H9 (cell line): ENCODE results near the gene FAM193A. TPM values are rescaled to one million over a fixed set of nuclear protein-coding genes. Genes with fewer than 3 reads are reported as not detected.

Source experiments
- DNase-seq: peaks from one replicate; pipeline ENCODE4 v3.0.0-alpha.2; 2017
- H2AFZ ChIP-seq: one replicate; pipeline ENCODE4 v1.6.1; 2013; ENCODE audit warnings: mild to moderate bottlenecking, low read length, control low read depth, moderate library complexity
- H2AK5ac ChIP-seq: 2 replicates; pipeline ENCODE4 v1.6.1; 2013; ENCODE audit warnings: low read length, control low read depth, mixed read lengths; ENCODE audit not compliant: insufficient read length
- H2BK120ac ChIP-seq: one replicate; pipeline ENCODE4 v1.6.1; 2013; ENCODE audit warnings: low read depth, mild to moderate bottlenecking, low read length, control low read depth, inconsistent platforms; ENCODE audit not compliant: poor library complexity, severe bottlenecking
- H2BK12ac ChIP-seq: 2 replicates; pipeline ENCODE4 v1.6.1; 2013; ENCODE audit warnings: low read length, control low read depth, mixed read lengths, low read depth; ENCODE audit not compliant: insufficient read length
- H2BK15ac ChIP-seq: 2 replicates; pipeline ENCODE4 v1.6.1; 2013; ENCODE audit warnings: low read depth, low read length, control low read depth
- H2BK20ac ChIP-seq: one replicate; pipeline ENCODE4 v1.6.1; 2013; ENCODE audit warnings: low read depth, mild to moderate bottlenecking, low read length, control low read depth, inconsistent platforms; ENCODE audit not compliant: poor library complexity, severe bottlenecking
- H2BK5ac ChIP-seq: 2 replicates; pipeline ENCODE4 v1.6.1; 2013; ENCODE audit warnings: low read length, control low read depth, mixed read lengths; ENCODE audit not compliant: insufficient read length
- H3K14ac ChIP-seq: 2 replicates; pipeline ENCODE4 v1.6.1; 2013; ENCODE audit warnings: low read length, control low read depth; ENCODE audit not compliant: insufficient read depth
- H3K18ac ChIP-seq: 2 replicates; pipeline ENCODE4 v1.6.1; 2013; ENCODE audit warnings: low read depth, mild to moderate bottlenecking, mixed read lengths, low read length, control low read depth; ENCODE audit not compliant: insufficient read length
- H3K23ac ChIP-seq: 2 replicates; pipeline ENCODE4 v1.6.1; 2013; ENCODE audit warnings: low read length, control low read depth, mixed read lengths, low read depth; ENCODE audit not compliant: insufficient read length
- H3K23me2 ChIP-seq: 2 replicates; pipeline ENCODE4 v1.6.1; 2013; ENCODE audit warnings: low read depth, mild to moderate bottlenecking, mixed read lengths, low read length, control low read depth; ENCODE audit not compliant: insufficient read length, poor library complexity, severe bottlenecking
- H3K27ac ChIP-seq: 2 replicates; pipeline ENCODE4 v1.5.1; 2013; ENCODE audit warnings: low read length, control low read depth, mixed read lengths, low read depth; ENCODE audit not compliant: insufficient read length
- H3K27me3 ChIP-seq: 2 replicates; pipeline ENCODE4 v1.6.1; 2013; ENCODE audit warnings: low read length, control low read depth, inconsistent platforms; ENCODE audit not compliant: insufficient read depth
- H3K4ac ChIP-seq: 2 replicates; pipeline ENCODE4 v1.6.1; 2013; ENCODE audit warnings: low read depth, mild to moderate bottlenecking, control low read depth, inconsistent platforms, low read length, moderate library complexity
- H3K4me1 ChIP-seq: 2 replicates; pipeline ENCODE4 v1.6.1; 2013; ENCODE audit warnings: low read length, control low read depth, inconsistent platforms; ENCODE audit not compliant: insufficient read depth
- H3K4me2 ChIP-seq: 2 replicates; pipeline ENCODE4 v1.6.1; 2013; ENCODE audit warnings: low read length, control low read depth, mixed read lengths; ENCODE audit not compliant: insufficient read length, insufficient read depth
- H3K56ac ChIP-seq: 2 replicates; pipeline ENCODE4 v1.6.1; 2013; ENCODE audit warnings: low read depth, mild to moderate bottlenecking, mixed read lengths, low read length, control low read depth; ENCODE audit not compliant: insufficient read length
- H3K79me1 ChIP-seq: 2 replicates; pipeline ENCODE4 v1.6.1; 2013; ENCODE audit warnings: low read depth, mild to moderate bottlenecking, moderate library complexity, low read length, control low read depth, inconsistent platforms; ENCODE audit not compliant: insufficient read depth, poor library complexity, severe bottlenecking
- H3K79me2 ChIP-seq: 2 replicates; pipeline ENCODE4 v1.6.1; 2013; ENCODE audit warnings: low read length, control low read depth, inconsistent platforms; ENCODE audit not compliant: insufficient read depth
- H3K9ac ChIP-seq: 2 replicates; pipeline ENCODE4 v1.6.1; 2013; ENCODE audit warnings: low read length, control low read depth, mixed read lengths; ENCODE audit not compliant: insufficient read length; ENCODE audit errors: extremely low read depth
- H3K9me3 ChIP-seq: one replicate; pipeline ENCODE4 v1.6.1; 2013; ENCODE audit warnings: low read depth, low read length, inconsistent platforms; ENCODE audit not compliant: control insufficient read depth
- H3T11ph ChIP-seq: one replicate; pipeline ENCODE4 v1.6.1; 2013; ENCODE audit warnings: mild to moderate bottlenecking, low read length, control low read depth, inconsistent platforms
- H4K20me1 ChIP-seq: one replicate; pipeline ENCODE4 v1.6.1; 2013; ENCODE audit not compliant: control insufficient read depth, insufficient read length, insufficient read depth
- H4K5ac ChIP-seq: 2 replicates; pipeline ENCODE4 v1.6.1; 2013; ENCODE audit warnings: low read depth, mild to moderate bottlenecking, mixed read lengths, low read length, control low read depth; ENCODE audit not compliant: insufficient read length
- H4K8ac ChIP-seq: replicated peaks from 2 replicates; pipeline ENCODE4 v1.6.1; 2013; ENCODE audit warnings: low read length, control low read depth, mixed read lengths, low read depth; ENCODE audit not compliant: insufficient read length
- H4K91ac ChIP-seq: 2 replicates; pipeline ENCODE4 v1.6.1; 2013; ENCODE audit warnings: low read depth, mild to moderate bottlenecking, moderate library complexity, mixed read lengths, low read length, control low read depth; ENCODE audit not compliant: insufficient read length
- H3K27ac Mint-ChIP-seq, 3 experiments: 2 replicates in 2 of 3; 3 replicates in 1 of 3; pipeline ENCODE4 v1.8.0; 2020 to 2021; ENCODE audit warnings: mixed read lengths in 3 of 3, mild to moderate bottlenecking in 1 of 3, moderate library complexity in 1 of 3
- H3K27me3 Mint-ChIP-seq: 2 replicates; pipeline ENCODE4 v1.8.0; 2021; ENCODE audit warnings: low read depth, mild to moderate bottlenecking, moderate library complexity, mixed read lengths
- H3K36me3 Mint-ChIP-seq, 3 experiments: 2 replicates in 2 of 3; 3 replicates in 1 of 3; pipeline ENCODE4 v1.8.0; 2020 to 2021; ENCODE audit warnings: low read depth in 3 of 3, mixed read lengths in 3 of 3; ENCODE audit not compliant: insufficient read depth in 1 of 3
- H3K4me1 Mint-ChIP-seq, 2 experiments: 2 replicates each; pipeline ENCODE4 v1.8.0; 2020; ENCODE audit warnings: mixed read lengths in 2 of 2
- H3K4me3 Mint-ChIP-seq, 2 experiments: 2 replicates in 1 of 2; 3 replicates in 1 of 2; pipeline ENCODE4 v1.8.0; 2020 to 2021; ENCODE audit warnings: mild to moderate bottlenecking in 2 of 2, mixed read lengths in 2 of 2, moderate library complexity in 1 of 2
- H3K9me3 Mint-ChIP-seq, 2 experiments: 2 replicates in 1 of 2; 3 replicates in 1 of 2; pipeline ENCODE4 v1.8.0; 2020; ENCODE audit warnings: mild to moderate bottlenecking in 2 of 2, mixed read lengths in 2 of 2, moderate library complexity in 1 of 2
- CTCF ChIP-seq: fragments of 200-600 bp; sonication (generic); conservative IDR thresholded peaks from 3 replicates; pipeline ENCODE4 v1.8.0; 2021; ENCODE audit warnings: antibody characterized with exemption, mild to moderate bottlenecking
- WGBS: extraction: QIAGEN DNeasy Blood & Tissue Kit; methylation state at CpG from one replicate; pipeline ENCODE4 v1.1.7; 2013; ENCODE audit warnings: missing lambda C conversion rate, low lambda C conversion rate, mixed read lengths; ENCODE audit not compliant: insufficient read length; ENCODE audit errors: extremely low coverage; 5-methylcytosine and 5-hydroxymethylcytosine counted together
- total RNA-seq: library from RNA; stranded (reverse); gene quantifications from 2 replicates; pipeline ENCODE4 v1.2.1, GENCODE V29; 2021

FAM193A gene
- total RNA-seq, 1 experiment from 2014 or later, result 36.9 TPM

DNA sequence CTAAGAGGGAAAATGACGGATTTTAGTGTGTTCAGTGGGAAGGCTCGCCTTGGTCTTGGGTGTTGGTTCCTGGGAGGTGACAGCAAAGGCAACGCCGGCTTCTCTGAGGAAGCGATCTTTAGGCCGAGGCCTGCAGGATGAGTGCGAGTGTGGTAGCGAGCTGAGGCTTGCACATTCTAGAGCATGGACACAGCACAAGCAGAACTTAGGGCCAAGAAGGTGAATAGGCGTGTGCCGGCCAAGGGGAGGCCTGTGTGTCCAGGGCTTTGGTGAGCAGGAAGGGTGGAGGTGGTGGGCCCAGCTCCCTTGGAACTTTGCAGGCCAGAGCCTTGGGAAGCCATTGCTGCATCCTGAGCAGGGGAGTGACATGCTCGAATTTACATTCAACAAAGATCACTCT lies 151.8 kb downstream of the FAM193A start:
- peak overlapping the region in 2 of 3 experiments; percentile 71 to 83; a peak in 2 of 7 replicates for H3K27ac Mint-ChIP-seq
- H4K20me1 ChIP-seq, result no peaks in the 10 kb centered on the region
- H3K23ac ChIP-seq, result no peak overlapping the region
- no peak overlapping the region for H3K14ac ChIP-seq
- H2AK5ac ChIP-seq, result no peak overlapping the region
- no peak overlapping the region for H4K5ac ChIP-seq
- H3K27me3 ChIP-seq, result no peaks in the 10 kb centered on the region
- no peaks in the 10 kb centered on the region for H3K27me3 Mint-ChIP-seq
- no peak overlapping the region for H3K4me3 Mint-ChIP-seq
- no peak overlapping the region for H3K9ac ChIP-seq
- WGBS, result no CpG with 5 or more reads among the region's 11 CpGs
- H3K4me1 ChIP-seq, result no peaks in the 10 kb centered on the region
- no peak overlapping the region for H4K91ac ChIP-seq
- no peak overlapping the region for H3K56ac ChIP-seq
- no peak overlapping the region for H2BK15ac ChIP-seq
- DNase-seq, result no peak
- H3K36me3 Mint-ChIP-seq, result peaks cover 23 to 81% (median 65%) of the 10 kb centered on the region in 3 experiments
- no peaks in the 10 kb centered on the region for H3K79me1 ChIP-seq
- no peak overlapping the region for H2AFZ ChIP-seq
- H4K8ac ChIP-seq, result no peak overlapping the region
- no peak overlapping the region for H2BK120ac ChIP-seq
- no peak overlapping the region for H3T11ph ChIP-seq
- TF ChIP-seq CTCF, result no peak
- H3K9me3 Mint-ChIP-seq, result no peaks in the 10 kb centered on the region
- no peak overlapping the region for H2BK12ac ChIP-seq
- no peak overlapping the region for H3K4ac ChIP-seq
- H3K4me1 Mint-ChIP-seq, result no peaks in the 10 kb centered on the region
- H2BK5ac ChIP-seq, result no peak overlapping the region
- H3K18ac ChIP-seq, result no peak overlapping the region
- no peak overlapping the region for H3K27ac ChIP-seq
- H3K9me3 ChIP-seq, result no peaks in the 10 kb centered on the region
- no peak overlapping the region for H3K4me2 ChIP-seq
- H2BK20ac ChIP-seq, result no peak overlapping the region
- no peaks in the 10 kb centered on the region for H3K23me2 ChIP-seq
- H3K79me2 ChIP-seq, result no peaks in the 10 kb centered on the region
